Measurements from ENCODE around the gene TLR4. TPM values are rescaled to one million over a fixed set of nuclear protein-coding genes. Genes with fewer than 3 reads are reported as not detected.

The TLR4 gene
- total and polyA plus RNA-seq, 2 experiments from 2014 or later = 0.06 to 0.17 TPM

- TF ChIP-seq ZNF462 (CRISPR knock-in tag; IDR thresholded peaks at IDR 0.05) = no peak
- no peak for TF ChIP-seq EZH2phosphoT487 (IDR thresholded peaks at IDR 0.05; ENCODE audit: unreplicated experiment)
- no peak for TF ChIP-seq ZNF114 (CRISPR knock-in tag; IDR thresholded peaks at IDR 0.05)
- TF ChIP-seq JUNB (IDR thresholded peaks at IDR 0.05; ENCODE audit: unreplicated experiment) = no peak
Observed at GRCh38 chr9:117664419-117664818, 39.8 kb upstream of the TLR4 start (continued).

- no peaks in the 10 kb centered on the region for H3K4me1 ChIP-seq (ENCODE audit: insufficient read depth)
- Mint-ChIP-seq H3K27ac (no peak overlapping the region), H3K4me3 (no peak overlapping the region), H3K27me3 (ENCODE audit: insufficient read depth, low read depth, poor library complexity) (no peaks in the 10 kb centered on the region), H3K4me1 (no peaks in the 10 kb centered on the region), H3K36me3 (ENCODE audit: low read depth) (no peaks in the 10 kb centered on the region; the same call in 2 of the 3 replicates), H3K9me3 (peaks cover 21% of the 10 kb centered on the region)
- H3K27ac ChIP-seq (ENCODE audit: low read depth) = no peak overlapping the region
- no peak overlapping the region for H3K4me3 ChIP-seq
- DNase-seq (ENCODE audit: low spot score) (no peak), ATAC-seq (no peak)
- H3K79me2 ChIP-seq (replicated peaks; ENCODE audit: insufficient read depth) = no peaks in the 10 kb centered on the region
- H4K20me1 ChIP-seq (replicated peaks; ENCODE audit: insufficient read depth) = no peaks in the 10 kb centered on the region
- H3K36me3 ChIP-seq (ENCODE audit: insufficient read depth) = no peaks in the 10 kb centered on the region
- H2AFZ ChIP-seq = no peak overlapping the region
- no peak overlapping the region for H3K4me2 ChIP-seq
- no peaks in the 10 kb centered on the region for H3F3A ChIP-seq (replicated peaks; ENCODE audit: low read depth)
- H3K9me2 ChIP-seq (ENCODE audit: insufficient read depth) = no peaks in the 10 kb centered on the region
- no peaks in the 10 kb centered on the region for H3K27me3 ChIP-seq (ENCODE audit: insufficient read depth)
- TF ChIP-seq STAT1 (IDR thresholded peaks at IDR 0.05; ENCODE audit: unreplicated experiment) (no peak), REST (IDR thresholded peaks at IDR 0.05; ENCODE audit: unreplicated experiment) (no peak), ZNF331 (CRISPR knock-in tag; IDR thresholded peaks at IDR 0.05; ENCODE audit: low read depth) (no peak), ETS1 (IDR thresholded peaks at IDR 0.05) (no peak)
Observed at GRCh38 chr9:117665601-117666385, 38.4 kb upstream of the TLR4 start.

All from GM23338 (cell line).